ENCODE data around the gene LYZL4.

- TF ChIP-seq GLIS3 (CRISPR knock-in tag; IDR thresholded peaks at IDR 0.05) = no peak
- TF ChIP-seq PATZ1 (CRISPR knock-in tag; IDR thresholded peaks at IDR 0.05; ENCODE audit: borderline replicate concordance) = no peak
- TF ChIP-seq ZNF70 (CRISPR knock-in tag; IDR thresholded peaks at IDR 0.05) = no peak
- TF ChIP-seq TOX (CRISPR knock-in tag; IDR thresholded peaks at IDR 0.05; ENCODE audit: borderline replicate concordance) = no peak
- no peak for TF ChIP-seq ZNF565 (CRISPR knock-in tag; conservative IDR thresholded peaks at IDR 0.05; ENCODE audit: low read depth)
- no peak for TF ChIP-seq ZFP30 (CRISPR knock-in tag; IDR thresholded peaks at IDR 0.05)
- no peak for TF ChIP-seq ISL1 (CRISPR knock-in tag; IDR thresholded peaks at IDR 0.05)
- TF ChIP-seq ZFP3 (CRISPR knock-in tag; IDR thresholded peaks at IDR 0.05) = no peak
Measured at GRCh38 chr3:42398080-42398479, 12.3 kb downstream of the LYZL4 start.
